GM23338 (cell line): ENCODE data around the gene NYAP2. TPM values are rescaled to one million over a fixed set of nuclear protein-coding genes. Genes with fewer than 3 reads are reported as not detected.

Experiments
- ATAC-seq: fragments of 200-7000 bp; cut with Tn5 transposase; 3 replicates; pipeline ENCODE4 v1.9.1; 2020
- DNase-seq: peaks from one replicate; pipeline ENCODE4 v3.0.0-alpha.2; 2015; ENCODE audit warnings: low spot score
- H2AFZ ChIP-seq: fragments of 200-600 bp; sonication (generic); 2 replicates; pipeline ENCODE4 v1.8.0; 2016; ENCODE audit warnings: antibody characterized with exemption, mild to moderate bottlenecking, moderate library complexity
- H3F3A ChIP-seq: fragments of 200-600 bp; sonication (generic); replicated peaks from 2 replicates; pipeline ENCODE4 v1.8.0; 2017; ENCODE audit warnings: antibody characterized with exemption, mixed run types, low read depth
- H3K27ac ChIP-seq: fragments of 200-600 bp; sonication (generic); 2 replicates; pipeline ENCODE4 v1.6.1; 2016; ENCODE audit warnings: low read depth
- H3K27me3 ChIP-seq: fragments of 200-600 bp; sonication (generic); 2 replicates; pipeline ENCODE4 v1.8.0; 2016; ENCODE audit warnings: mild to moderate bottlenecking, mixed run types, moderate library complexity; ENCODE audit not compliant: insufficient read depth
- H3K36me3 ChIP-seq: fragments of 200-600 bp; sonication (generic); 2 replicates; pipeline ENCODE4 v1.8.0; 2016; ENCODE audit warnings: mild to moderate bottlenecking; ENCODE audit not compliant: insufficient read depth
- H3K4me1 ChIP-seq: fragments of 200-600 bp; sonication (generic); 2 replicates; pipeline ENCODE4 v1.8.0; 2016; ENCODE audit warnings: mild to moderate bottlenecking, moderate library complexity; ENCODE audit not compliant: insufficient read depth
- H3K4me2 ChIP-seq: fragments of 200-600 bp; sonication (generic); 2 replicates; pipeline ENCODE4 v1.7.1; 2017; ENCODE audit warnings: mixed run types
- H3K4me3 ChIP-seq: fragments of 200-600 bp; sonication (generic); 2 replicates; pipeline ENCODE4 v1.6.1; 2016; ENCODE audit warnings: mixed run types
- H3K79me2 ChIP-seq: fragments of 200-600 bp; sonication (generic); replicated peaks from 2 replicates; pipeline ENCODE4 v1.8.0; 2017; ENCODE audit warnings: mild to moderate bottlenecking; ENCODE audit not compliant: insufficient read depth
- H3K9me2 ChIP-seq: fragments of 200-600 bp; sonication (generic); 2 replicates; pipeline ENCODE4 v1.8.0; 2017; ENCODE audit not compliant: insufficient read depth
- H4K20me1 ChIP-seq: fragments of 200-600 bp; sonication (generic); replicated peaks from 2 replicates; pipeline ENCODE4 v1.8.0; 2017; ENCODE audit warnings: mild to moderate bottlenecking; ENCODE audit not compliant: insufficient read depth
- H3K27ac Mint-ChIP-seq: 2 replicates; pipeline ENCODE4 v1.8.0; 2020; ENCODE audit warnings: inconsistent platforms, mild to moderate bottlenecking, moderate library complexity, mixed read lengths
- H3K27me3 Mint-ChIP-seq: 3 replicates; pipeline ENCODE4 v1.8.0; 2022; ENCODE audit warnings: low read depth, mild to moderate bottlenecking, moderate library complexity, mixed read lengths, inconsistent platforms; ENCODE audit not compliant: insufficient read depth, poor library complexity
- H3K36me3 Mint-ChIP-seq: 3 replicates; pipeline ENCODE4 v1.8.0; 2021; ENCODE audit warnings: low read depth, mild to moderate bottlenecking, inconsistent platforms, moderate library complexity, mixed read lengths
- H3K4me1 Mint-ChIP-seq: 3 replicates; pipeline ENCODE4 v1.8.0; 2020; ENCODE audit warnings: mild to moderate bottlenecking, inconsistent platforms, mixed read lengths
- H3K4me3 Mint-ChIP-seq: 3 replicates; pipeline ENCODE4 v1.8.0; 2021; ENCODE audit warnings: moderate library complexity, mild to moderate bottlenecking, inconsistent platforms, mixed read lengths
- H3K9me3 Mint-ChIP-seq: 3 replicates; pipeline ENCODE4 v1.8.0; 2020; ENCODE audit warnings: moderate library complexity, mild to moderate bottlenecking, inconsistent platforms, mixed read lengths
- EZH2 ChIP-seq: fragments of 200-600 bp; sonication (generic); IDR thresholded peaks from one replicate; pipeline ENCODE4 v1.8.0; 2017; ENCODE audit warnings: antibody characterized with exemption, mild to moderate bottlenecking, low read depth; ENCODE audit not compliant: unreplicated experiment
- EZH2phosphoT487 ChIP-seq: fragments of 200-600 bp; sonication (generic); IDR thresholded peaks from one replicate; pipeline ENCODE4 v1.8.1; 2018; ENCODE audit warnings: antibody characterized with exemption; ENCODE audit not compliant: unreplicated experiment
- JUNB ChIP-seq: IDR thresholded peaks from one replicate; pipeline ENCODE4 v1.6.1; 2016; ENCODE audit warnings: antibody characterized with exemption; ENCODE audit not compliant: unreplicated experiment
- NANOG ChIP-seq: IDR thresholded peaks from 2 replicates; pipeline ENCODE4 v1.6.1; 2016; ENCODE audit warnings: antibody characterized with exemption, borderline replicate concordance
- POLR2AphosphoS5 ChIP-seq: IDR thresholded peaks from 2 replicates; pipeline ENCODE4 v1.6.1; 2016; ENCODE audit warnings: antibody characterized with exemption, low read depth
- STAT1 ChIP-seq: IDR thresholded peaks from one replicate; pipeline ENCODE4 v1.6.1; 2016; ENCODE audit warnings: antibody characterized with exemption; ENCODE audit not compliant: unreplicated experiment
- ZNF114 ChIP-seq: fragments of 250-450 bp; sonication (Bioruptor Pico); IDR thresholded peaks from 2 replicates; pipeline ENCODE4 v1.5.0; 2020; ENCODE audit warnings: mild to moderate bottlenecking, moderate library complexity
- ZNF331 ChIP-seq: fragments of 250-450 bp; sonication (Bioruptor Pico); IDR thresholded peaks from 2 replicates; pipeline ENCODE4 v1.5.0; 2020; ENCODE audit warnings: low read depth, mild to moderate bottlenecking, moderate library complexity
- polyA plus RNA-seq: library from polyadenylated mRNA; unstranded; fragments of >200 nt; fragmentation: Nextera tagmentation; extraction: Ambion mirVana; gene quantifications from 2 replicates; pipeline ENCODE4 v1.2.1, GENCODE V29; 2016
- total RNA-seq: library from RNA; depleted of rRNA; stranded (reverse); fragments of >200 nt; shearing (Covaris generic); gene quantifications from 2 replicates; pipeline ENCODE4 v1.2.3, GENCODE V29; 2014
- TF ChIP-seq, protein P1 (sequence below): IDR thresholded peaks from 2 replicates; pipeline ENCODE4 v1.6.1; 2016; ENCODE audit warnings: antibody characterized with exemption
- TF ChIP-seq, protein P2 (sequence below), 2 experiments: fragments of 200-600 bp in 1 of 2; sonication (generic) in 1 of 2; conservative IDR thresholded peaks; 2 replicates each; pipeline versions ENCODE4 v1.5.1 to v1.6.1; 2016 to 2017; ENCODE audit warnings: antibody characterized with exemption in 2 of 2, low read depth in 2 of 2, mild to moderate bottlenecking in 2 of 2, moderate library complexity in 1 of 2
- TF ChIP-seq, protein P3 (sequence below): fragments of 250-450 bp; sonication (Bioruptor Pico); IDR thresholded peaks from 2 replicates; pipeline ENCODE4 v1.5.0; 2020; ENCODE audit warnings: mild to moderate bottlenecking, moderate library complexity
- TF ChIP-seq, protein P4 (sequence below): IDR thresholded peaks from one replicate; pipeline ENCODE4 v1.6.1; 2018; ENCODE audit warnings: antibody characterized with exemption; ENCODE audit not compliant: unreplicated experiment

The NYAP2 gene
- total and polyA plus RNA-seq, 2 experiments from 2014 or later: not detected

DNA sequence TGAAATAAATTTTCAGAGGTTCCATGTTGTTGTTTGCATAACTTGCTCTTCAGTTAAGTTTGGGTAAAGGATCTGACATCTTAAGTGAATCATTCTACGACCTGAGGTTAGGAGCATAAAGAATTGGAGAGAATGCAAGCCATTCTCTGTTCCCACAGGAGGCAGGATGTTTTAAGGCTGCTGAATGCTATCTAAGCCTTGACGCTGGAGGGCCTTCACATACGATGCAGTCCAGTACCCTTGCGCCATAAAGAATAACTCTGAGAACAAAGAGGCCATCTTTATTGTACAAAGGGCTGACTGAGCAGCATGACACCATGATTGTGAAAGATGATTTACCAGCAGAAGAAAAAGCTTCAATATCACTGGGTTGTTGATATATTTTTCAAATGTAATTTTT is 198.4 kb downstream of the NYAP2 start (continued):
- no peak for TF ChIP-seq EZH2
- TF ChIP-seq, protein P1, sequence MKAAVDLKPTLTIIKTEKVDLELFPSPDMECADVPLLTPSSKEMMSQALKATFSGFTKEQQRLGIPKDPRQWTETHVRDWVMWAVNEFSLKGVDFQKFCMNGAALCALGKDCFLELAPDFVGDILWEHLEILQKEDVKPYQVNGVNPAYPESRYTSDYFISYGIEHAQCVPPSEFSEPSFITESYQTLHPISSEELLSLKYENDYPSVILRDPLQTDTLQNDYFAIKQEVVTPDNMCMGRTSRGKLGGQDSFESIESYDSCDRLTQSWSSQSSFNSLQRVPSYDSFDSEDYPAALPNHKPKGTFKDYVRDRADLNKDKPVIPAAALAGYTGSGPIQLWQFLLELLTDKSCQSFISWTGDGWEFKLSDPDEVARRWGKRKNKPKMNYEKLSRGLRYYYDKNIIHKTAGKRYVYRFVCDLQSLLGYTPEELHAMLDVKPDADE: no peak

DNA sequence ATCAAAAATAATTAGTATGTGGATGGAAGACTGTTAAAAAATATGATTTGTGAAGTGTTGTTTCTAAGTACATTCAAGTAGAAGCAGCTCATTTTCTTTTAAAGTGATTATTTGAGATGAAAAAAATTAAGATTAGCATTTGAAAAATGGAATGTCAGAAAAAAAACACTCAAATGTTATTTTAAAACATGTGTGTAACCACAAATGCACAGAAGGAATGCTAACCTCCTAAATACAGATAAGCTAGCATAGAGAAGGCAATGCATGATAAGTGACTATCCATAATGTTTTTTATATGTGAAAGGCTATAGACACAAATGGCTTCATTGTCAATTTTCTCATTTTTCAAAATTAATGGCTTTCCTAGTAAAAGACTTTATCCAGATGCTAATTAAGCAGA is 198.9 kb downstream of the NYAP2 start:
- H3F3A ChIP-seq: no peaks in the 10 kb centered on the region
- H3K79me2 ChIP-seq: no peaks in the 10 kb centered on the region
- DNase-seq (no peak), ATAC-seq (no peak)
- H2AFZ ChIP-seq: no peak overlapping the region
- no peaks in the 10 kb centered on the region for H4K20me1 ChIP-seq
- Mint-ChIP-seq H3K4me3 (no peak overlapping the region), H3K36me3 (peaks cover 6% of the 10 kb centered on the region), H3K27me3 (peaks cover 4% of the 10 kb centered on the region), H3K9me3 (peaks cover 12% of the 10 kb centered on the region), H3K4me1 (no peaks in the 10 kb centered on the region), H3K27ac (no peak overlapping the region)
- H3K36me3 ChIP-seq: peaks cover 8% of the 10 kb centered on the region; the same call in 1 of the 2 replicates
- no peak overlapping the region for H3K4me3 ChIP-seq
- no peak overlapping the region for H3K27ac ChIP-seq
- no peaks in the 10 kb centered on the region for H3K9me2 ChIP-seq
- H3K27me3 ChIP-seq: no peaks in the 10 kb centered on the region
- no peak overlapping the region for H3K4me2 ChIP-seq
- no peaks in the 10 kb centered on the region for H3K4me1 ChIP-seq
- TF ChIP-seq NANOG: no peak
- no peak for TF ChIP-seq POLR2AphosphoS5
- TF ChIP-seq, protein P2, sequence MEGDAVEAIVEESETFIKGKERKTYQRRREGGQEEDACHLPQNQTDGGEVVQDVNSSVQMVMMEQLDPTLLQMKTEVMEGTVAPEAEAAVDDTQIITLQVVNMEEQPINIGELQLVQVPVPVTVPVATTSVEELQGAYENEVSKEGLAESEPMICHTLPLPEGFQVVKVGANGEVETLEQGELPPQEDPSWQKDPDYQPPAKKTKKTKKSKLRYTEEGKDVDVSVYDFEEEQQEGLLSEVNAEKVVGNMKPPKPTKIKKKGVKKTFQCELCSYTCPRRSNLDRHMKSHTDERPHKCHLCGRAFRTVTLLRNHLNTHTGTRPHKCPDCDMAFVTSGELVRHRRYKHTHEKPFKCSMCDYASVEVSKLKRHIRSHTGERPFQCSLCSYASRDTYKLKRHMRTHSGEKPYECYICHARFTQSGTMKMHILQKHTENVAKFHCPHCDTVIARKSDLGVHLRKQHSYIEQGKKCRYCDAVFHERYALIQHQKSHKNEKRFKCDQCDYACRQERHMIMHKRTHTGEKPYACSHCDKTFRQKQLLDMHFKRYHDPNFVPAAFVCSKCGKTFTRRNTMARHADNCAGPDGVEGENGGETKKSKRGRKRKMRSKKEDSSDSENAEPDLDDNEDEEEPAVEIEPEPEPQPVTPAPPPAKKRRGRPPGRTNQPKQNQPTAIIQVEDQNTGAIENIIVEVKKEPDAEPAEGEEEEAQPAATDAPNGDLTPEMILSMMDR (conservative IDR thresholded peaks at IDR 0.05; ENCODE audit: low read depth in 2 of 2): no peak
- TF ChIP-seq EZH2phosphoT487: no peak
- TF ChIP-seq, protein P3, sequence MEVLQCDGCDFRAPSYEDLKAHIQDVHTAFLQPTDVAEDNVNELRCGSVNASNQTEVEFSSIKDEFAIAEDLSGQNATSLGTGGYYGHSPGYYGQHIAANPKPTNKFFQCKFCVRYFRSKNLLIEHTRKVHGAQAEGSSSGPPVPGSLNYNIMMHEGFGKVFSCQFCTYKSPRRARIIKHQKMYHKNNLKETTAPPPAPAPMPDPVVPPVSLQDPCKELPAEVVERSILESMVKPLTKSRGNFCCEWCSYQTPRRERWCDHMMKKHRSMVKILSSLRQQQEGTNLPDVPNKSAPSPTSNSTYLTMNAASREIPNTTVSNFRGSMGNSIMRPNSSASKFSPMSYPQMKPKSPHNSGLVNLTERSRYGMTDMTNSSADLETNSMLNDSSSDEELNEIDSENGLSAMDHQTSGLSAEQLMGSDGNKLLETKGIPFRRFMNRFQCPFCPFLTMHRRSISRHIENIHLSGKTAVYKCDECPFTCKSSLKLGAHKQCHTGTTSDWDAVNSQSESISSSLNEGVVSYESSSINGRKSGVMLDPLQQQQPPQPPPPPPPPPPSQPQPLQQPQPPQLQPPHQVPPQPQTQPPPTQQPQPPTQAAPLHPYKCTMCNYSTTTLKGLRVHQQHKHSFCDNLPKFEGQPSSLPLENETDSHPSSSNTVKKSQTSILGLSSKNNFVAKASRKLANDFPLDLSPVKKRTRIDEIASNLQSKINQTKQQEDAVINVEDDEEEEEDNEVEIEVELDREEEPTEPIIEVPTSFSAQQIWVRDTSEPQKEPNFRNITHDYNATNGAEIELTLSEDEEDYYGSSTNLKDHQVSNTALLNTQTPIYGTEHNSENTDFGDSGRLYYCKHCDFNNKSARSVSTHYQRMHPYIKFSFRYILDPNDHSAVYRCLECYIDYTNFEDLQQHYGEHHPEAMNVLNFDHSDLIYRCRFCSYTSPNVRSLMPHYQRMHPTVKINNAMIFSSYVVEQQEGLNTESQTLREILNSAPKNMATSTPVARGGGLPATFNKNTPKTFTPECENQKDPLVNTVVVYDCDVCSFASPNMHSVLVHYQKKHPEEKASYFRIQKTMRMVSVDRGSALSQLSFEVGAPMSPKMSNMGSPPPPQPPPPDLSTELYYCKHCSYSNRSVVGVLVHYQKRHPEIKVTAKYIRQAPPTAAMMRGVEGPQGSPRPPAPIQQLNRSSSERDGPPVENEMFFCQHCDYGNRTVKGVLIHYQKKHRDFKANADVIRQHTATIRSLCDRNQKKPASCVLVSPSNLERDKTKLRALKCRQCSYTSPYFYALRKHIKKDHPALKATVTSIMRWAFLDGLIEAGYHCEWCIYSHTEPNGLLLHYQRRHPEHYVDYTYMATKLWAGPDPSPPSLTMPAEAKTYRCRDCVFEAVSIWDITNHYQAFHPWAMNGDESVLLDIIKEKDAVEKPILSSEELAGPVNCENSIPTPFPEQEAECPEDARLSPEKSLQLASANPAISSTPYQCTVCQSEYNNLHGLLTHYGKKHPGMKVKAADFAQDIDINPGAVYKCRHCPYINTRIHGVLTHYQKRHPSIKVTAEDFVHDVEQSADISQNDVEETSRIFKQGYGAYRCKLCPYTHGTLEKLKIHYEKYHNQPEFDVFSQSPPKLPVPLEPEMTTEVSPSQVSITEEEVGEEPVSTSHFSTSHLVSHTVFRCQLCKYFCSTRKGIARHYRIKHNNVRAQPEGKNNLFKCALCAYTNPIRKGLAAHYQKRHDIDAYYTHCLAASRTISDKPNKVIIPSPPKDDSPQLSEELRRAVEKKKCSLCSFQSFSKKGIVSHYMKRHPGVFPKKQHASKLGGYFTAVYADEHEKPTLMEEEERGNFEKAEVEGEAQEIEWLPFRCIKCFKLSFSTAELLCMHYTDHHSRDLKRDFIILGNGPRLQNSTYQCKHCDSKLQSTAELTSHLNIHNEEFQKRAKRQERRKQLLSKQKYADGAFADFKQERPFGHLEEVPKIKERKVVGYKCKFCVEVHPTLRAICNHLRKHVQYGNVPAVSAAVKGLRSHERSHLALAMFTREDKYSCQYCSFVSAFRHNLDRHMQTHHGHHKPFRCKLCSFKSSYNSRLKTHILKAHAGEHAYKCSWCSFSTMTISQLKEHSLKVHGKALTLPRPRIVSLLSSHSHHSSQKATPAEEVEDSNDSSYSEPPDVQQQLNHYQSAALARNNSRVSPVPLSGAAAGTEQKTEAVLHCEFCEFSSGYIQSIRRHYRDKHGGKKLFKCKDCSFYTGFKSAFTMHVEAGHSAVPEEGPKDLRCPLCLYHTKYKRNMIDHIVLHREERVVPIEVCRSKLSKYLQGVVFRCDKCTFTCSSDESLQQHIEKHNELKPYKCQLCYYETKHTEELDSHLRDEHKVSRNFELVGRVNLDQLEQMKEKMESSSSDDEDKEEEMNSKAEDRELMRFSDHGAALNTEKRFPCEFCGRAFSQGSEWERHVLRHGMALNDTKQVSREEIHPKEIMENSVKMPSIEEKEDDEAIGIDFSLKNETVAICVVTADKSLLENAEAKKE (CRISPR knock-in tag): no peak
- no peak for TF ChIP-seq JUNB
- TF ChIP-seq ZNF331 (CRISPR knock-in tag): no peak
- TF ChIP-seq EZH2: no peak
- no peak for TF ChIP-seq ZNF114 (CRISPR knock-in tag)
- no peak for TF ChIP-seq STAT1
- TF ChIP-seq, protein P1: no peak
- TF ChIP-seq, protein P4, sequence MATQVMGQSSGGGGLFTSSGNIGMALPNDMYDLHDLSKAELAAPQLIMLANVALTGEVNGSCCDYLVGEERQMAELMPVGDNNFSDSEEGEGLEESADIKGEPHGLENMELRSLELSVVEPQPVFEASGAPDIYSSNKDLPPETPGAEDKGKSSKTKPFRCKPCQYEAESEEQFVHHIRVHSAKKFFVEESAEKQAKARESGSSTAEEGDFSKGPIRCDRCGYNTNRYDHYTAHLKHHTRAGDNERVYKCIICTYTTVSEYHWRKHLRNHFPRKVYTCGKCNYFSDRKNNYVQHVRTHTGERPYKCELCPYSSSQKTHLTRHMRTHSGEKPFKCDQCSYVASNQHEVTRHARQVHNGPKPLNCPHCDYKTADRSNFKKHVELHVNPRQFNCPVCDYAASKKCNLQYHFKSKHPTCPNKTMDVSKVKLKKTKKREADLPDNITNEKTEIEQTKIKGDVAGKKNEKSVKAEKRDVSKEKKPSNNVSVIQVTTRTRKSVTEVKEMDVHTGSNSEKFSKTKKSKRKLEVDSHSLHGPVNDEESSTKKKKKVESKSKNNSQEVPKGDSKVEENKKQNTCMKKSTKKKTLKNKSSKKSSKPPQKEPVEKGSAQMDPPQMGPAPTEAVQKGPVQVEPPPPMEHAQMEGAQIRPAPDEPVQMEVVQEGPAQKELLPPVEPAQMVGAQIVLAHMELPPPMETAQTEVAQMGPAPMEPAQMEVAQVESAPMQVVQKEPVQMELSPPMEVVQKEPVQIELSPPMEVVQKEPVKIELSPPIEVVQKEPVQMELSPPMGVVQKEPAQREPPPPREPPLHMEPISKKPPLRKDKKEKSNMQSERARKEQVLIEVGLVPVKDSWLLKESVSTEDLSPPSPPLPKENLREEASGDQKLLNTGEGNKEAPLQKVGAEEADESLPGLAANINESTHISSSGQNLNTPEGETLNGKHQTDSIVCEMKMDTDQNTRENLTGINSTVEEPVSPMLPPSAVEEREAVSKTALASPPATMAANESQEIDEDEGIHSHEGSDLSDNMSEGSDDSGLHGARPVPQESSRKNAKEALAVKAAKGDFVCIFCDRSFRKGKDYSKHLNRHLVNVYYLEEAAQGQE: no peak
